HepG2 (cell line): Measurements from ENCODE around the gene MEF2B. TPM values are rescaled to one million over a fixed set of nuclear protein-coding genes. Genes with fewer than 3 reads are reported as not detected.

Source experiments
- CENPT ChIP-seq: sonication (generic); formaldehyde crosslinking; IDR thresholded peaks from 2 replicates; pipeline ENCODE4 v1.8.0; 2022; ENCODE audit warnings: low read depth, mild to moderate bottlenecking, moderate library complexity, missing genetic modification reagents
- CREM ChIP-seq, 2 experiments: sonication (generic) in 1 of 2; formaldehyde crosslinking in 1 of 2; IDR thresholded peaks; 2 replicates each; pipeline versions ENCODE4 v1.4.0 to v1.6.1; 2016 to 2020; ENCODE audit warnings: antibody characterized with exemption in 1 of 2, mild to moderate bottlenecking in 1 of 2, missing genetic modification reagents in 1 of 2
- ERF ChIP-seq: IDR thresholded peaks from 2 replicates; pipeline ENCODE4 v1.6.1; 2018; ENCODE audit warnings: missing biosample characterization, missing genetic modification reagents
- KDM3A ChIP-seq: IDR thresholded peaks from 2 replicates; pipeline ENCODE4 v1.6.1; 2018; ENCODE audit warnings: low read depth, missing compliant biosample characterization
- NCOA2 ChIP-seq: sonication (generic); formaldehyde crosslinking; IDR thresholded peaks from 2 replicates; pipeline ENCODE4 v1.8.0; 2022; ENCODE audit warnings: inconsistent platforms
- RBM22 ChIP-seq: fragments of 200-400 bp; formaldehyde crosslinking; optimal IDR thresholded peaks from 2 replicates; pipeline ENCODE3; 2017; ENCODE audit warnings: mild to moderate bottlenecking, low read length, moderate library complexity
- SAFB2 ChIP-seq: sonication (generic); formaldehyde crosslinking; IDR thresholded peaks from 2 replicates; pipeline ENCODE4 v1.5.1; 2020; ENCODE audit warnings: missing genetic modification reagents, low read depth, mild to moderate bottlenecking, borderline replicate concordance
- TAF1 ChIP-seq: sonication (generic); formaldehyde crosslinking; IDR thresholded peaks from 2 replicates; pipeline ENCODE4 v1.4.0; 2020; ENCODE audit warnings: missing genetic modification reagents
- THAP7 ChIP-seq: sonication (generic); formaldehyde crosslinking; IDR thresholded peaks from 2 replicates; pipeline ENCODE4 v1.8.1; 2023; ENCODE audit warnings: mild to moderate bottlenecking, missing genetic modification reagents
- ZNF367 ChIP-seq: sonication (generic); formaldehyde crosslinking; IDR thresholded peaks from 2 replicates; pipeline ENCODE4 v1.4.0; 2020; ENCODE audit warnings: missing genetic modification reagents, borderline replicate concordance
- ZNF530 ChIP-seq: sonication (generic); formaldehyde crosslinking; IDR thresholded peaks from 2 replicates; pipeline ENCODE4 v1.5.0; 2020; ENCODE audit warnings: low read depth, mild to moderate bottlenecking, missing genetic modification reagents
- ZNF75D ChIP-seq: sonication (generic); formaldehyde crosslinking; IDR thresholded peaks from 2 replicates; pipeline ENCODE4 v1.8.1; 2023; ENCODE audit warnings: missing genetic modification reagents, mild to moderate bottlenecking, borderline replicate concordance
- ZSCAN21 ChIP-seq: sonication (generic); formaldehyde crosslinking; IDR thresholded peaks from 2 replicates; pipeline ENCODE4 v1.8.0; 2022; ENCODE audit warnings: mild to moderate bottlenecking, missing genetic modification reagents, moderate library complexity, borderline replicate concordance
- polyA plus RNA-seq, 8 experiments: library from polyadenylated mRNA; depleted of rRNA in 3 of 8; stranded (reverse) in 7 of 8; unstranded in 1 of 8; fragments of >200 nt; fragmentation: Illumina TruSeq in 4 of 8; extraction: Trizol in 4 of 8; gene quantifications; 2 replicates each; pipeline versions ENCODE4 v1.2.1 to v1.2.3, GENCODE V29; 2011 to 2016; ENCODE audit warnings: low read depth in 4 of 8, missing spikeins in 1 of 8, mixed read lengths in 1 of 8; ENCODE audit not compliant: insufficient read depth in 1 of 8
- total RNA-seq, 5 experiments: library from RNA; depleted of rRNA; stranded (reverse); fragments of >200 nt; fragmentation: Illumina TruSeq; extraction: Trizol; gene quantifications; 2 replicates each; pipeline ENCODE4 v1.2.3, GENCODE V29; 2016; ENCODE audit warnings: low read depth in 1 of 5
- TF ChIP-seq, protein P1 (sequence below): sonication (generic); formaldehyde crosslinking; IDR thresholded peaks from 2 replicates; pipeline ENCODE4 v1.4.0; 2020; ENCODE audit warnings: missing genetic modification reagents, borderline replicate concordance
- TF ChIP-seq, protein P2 (sequence below): sonication (generic); formaldehyde crosslinking; IDR thresholded peaks from 2 replicates; pipeline ENCODE4 v1.9.0; 2021; ENCODE audit warnings: missing genetic modification reagents, borderline replicate concordance
- TF ChIP-seq, protein P3 (sequence below): sonication (generic); formaldehyde crosslinking; IDR thresholded peaks from 2 replicates; pipeline ENCODE4 v1.4.0; 2020; ENCODE audit warnings: mild to moderate bottlenecking, missing genetic modification reagents, borderline replicate concordance

MEF2B gene
- total and polyA plus RNA-seq, 2 of the 13 experiments (the other 11 are each of a cell fraction or from before 2014, with no cell fraction given) = 1.2 to 1.7 TPM

- TF ChIP-seq ZNF530 (CRISPR knock-in tag) = no peak
- no peak for TF ChIP-seq CENPT (CRISPR knock-in tag)
- TF ChIP-seq, protein P1, sequence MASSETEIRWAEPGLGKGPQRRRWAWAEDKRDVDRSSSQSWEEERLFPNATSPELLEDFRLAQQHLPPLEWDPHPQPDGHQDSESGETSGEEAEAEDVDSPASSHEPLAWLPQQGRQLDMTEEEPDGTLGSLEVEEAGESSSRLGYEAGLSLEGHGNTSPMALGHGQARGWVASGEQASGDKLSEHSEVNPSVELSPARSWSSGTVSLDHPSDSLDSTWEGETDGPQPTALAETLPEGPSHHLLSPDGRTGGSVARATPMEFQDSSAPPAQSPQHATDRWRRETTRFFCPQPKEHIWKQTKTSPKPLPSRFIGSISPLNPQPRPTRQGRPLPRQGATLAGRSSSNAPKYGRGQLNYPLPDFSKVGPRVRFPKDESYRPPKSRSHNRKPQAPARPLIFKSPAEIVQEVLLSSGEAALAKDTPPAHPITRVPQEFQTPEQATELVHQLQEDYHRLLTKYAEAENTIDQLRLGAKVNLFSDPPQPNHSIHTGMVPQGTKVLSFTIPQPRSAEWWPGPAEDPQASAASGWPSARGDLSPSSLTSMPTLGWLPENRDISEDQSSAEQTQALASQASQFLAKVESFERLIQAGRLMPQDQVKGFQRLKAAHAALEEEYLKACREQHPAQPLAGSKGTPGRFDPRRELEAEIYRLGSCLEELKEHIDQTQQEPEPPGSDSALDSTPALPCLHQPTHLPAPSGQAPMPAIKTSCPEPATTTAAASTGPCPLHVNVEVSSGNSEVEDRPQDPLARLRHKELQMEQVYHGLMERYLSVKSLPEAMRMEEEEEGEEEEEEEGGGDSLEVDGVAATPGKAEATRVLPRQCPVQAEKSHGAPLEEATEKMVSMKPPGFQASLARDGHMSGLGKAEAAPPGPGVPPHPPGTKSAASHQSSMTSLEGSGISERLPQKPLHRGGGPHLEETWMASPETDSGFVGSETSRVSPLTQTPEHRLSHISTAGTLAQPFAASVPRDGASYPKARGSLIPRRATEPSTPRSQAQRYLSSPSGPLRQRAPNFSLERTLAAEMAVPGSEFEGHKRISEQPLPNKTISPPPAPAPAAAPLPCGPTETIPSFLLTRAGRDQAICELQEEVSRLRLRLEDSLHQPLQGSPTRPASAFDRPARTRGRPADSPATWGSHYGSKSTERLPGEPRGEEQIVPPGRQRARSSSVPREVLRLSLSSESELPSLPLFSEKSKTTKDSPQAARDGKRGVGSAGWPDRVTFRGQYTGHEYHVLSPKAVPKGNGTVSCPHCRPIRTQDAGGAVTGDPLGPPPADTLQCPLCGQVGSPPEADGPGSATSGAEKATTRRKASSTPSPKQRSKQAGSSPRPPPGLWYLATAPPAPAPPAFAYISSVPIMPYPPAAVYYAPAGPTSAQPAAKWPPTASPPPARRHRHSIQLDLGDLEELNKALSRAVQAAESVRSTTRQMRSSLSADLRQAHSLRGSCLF = no peak
- peak; percentile 90 for TF ChIP-seq CREM (IDR thresholded peaks at IDR 0.05)
- no peak for TF ChIP-seq CREM (CRISPR knock-in tag; IDR thresholded peaks at IDR 0.05)
- TF ChIP-seq, protein P2, sequence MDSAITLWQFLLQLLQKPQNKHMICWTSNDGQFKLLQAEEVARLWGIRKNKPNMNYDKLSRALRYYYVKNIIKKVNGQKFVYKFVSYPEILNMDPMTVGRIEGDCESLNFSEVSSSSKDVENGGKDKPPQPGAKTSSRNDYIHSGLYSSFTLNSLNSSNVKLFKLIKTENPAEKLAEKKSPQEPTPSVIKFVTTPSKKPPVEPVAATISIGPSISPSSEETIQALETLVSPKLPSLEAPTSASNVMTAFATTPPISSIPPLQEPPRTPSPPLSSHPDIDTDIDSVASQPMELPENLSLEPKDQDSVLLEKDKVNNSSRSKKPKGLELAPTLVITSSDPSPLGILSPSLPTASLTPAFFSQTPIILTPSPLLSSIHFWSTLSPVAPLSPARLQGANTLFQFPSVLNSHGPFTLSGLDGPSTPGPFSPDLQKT = no peak
- peak; percentile 92 for TF ChIP-seq NCOA2 (CRISPR knock-in tag)
- no peak for TF ChIP-seq RBM22
- no peak for TF ChIP-seq ZNF75D (CRISPR knock-in tag)
- TF ChIP-seq ZSCAN21 (CRISPR knock-in tag) = peak; percentile 85; the same call in 1 of the 2 replicates
- TF ChIP-seq ERF (CRISPR knock-in tag) = no peak
- TF ChIP-seq ZNF367 (CRISPR knock-in tag) = no peak
- TF ChIP-seq, protein P3, sequence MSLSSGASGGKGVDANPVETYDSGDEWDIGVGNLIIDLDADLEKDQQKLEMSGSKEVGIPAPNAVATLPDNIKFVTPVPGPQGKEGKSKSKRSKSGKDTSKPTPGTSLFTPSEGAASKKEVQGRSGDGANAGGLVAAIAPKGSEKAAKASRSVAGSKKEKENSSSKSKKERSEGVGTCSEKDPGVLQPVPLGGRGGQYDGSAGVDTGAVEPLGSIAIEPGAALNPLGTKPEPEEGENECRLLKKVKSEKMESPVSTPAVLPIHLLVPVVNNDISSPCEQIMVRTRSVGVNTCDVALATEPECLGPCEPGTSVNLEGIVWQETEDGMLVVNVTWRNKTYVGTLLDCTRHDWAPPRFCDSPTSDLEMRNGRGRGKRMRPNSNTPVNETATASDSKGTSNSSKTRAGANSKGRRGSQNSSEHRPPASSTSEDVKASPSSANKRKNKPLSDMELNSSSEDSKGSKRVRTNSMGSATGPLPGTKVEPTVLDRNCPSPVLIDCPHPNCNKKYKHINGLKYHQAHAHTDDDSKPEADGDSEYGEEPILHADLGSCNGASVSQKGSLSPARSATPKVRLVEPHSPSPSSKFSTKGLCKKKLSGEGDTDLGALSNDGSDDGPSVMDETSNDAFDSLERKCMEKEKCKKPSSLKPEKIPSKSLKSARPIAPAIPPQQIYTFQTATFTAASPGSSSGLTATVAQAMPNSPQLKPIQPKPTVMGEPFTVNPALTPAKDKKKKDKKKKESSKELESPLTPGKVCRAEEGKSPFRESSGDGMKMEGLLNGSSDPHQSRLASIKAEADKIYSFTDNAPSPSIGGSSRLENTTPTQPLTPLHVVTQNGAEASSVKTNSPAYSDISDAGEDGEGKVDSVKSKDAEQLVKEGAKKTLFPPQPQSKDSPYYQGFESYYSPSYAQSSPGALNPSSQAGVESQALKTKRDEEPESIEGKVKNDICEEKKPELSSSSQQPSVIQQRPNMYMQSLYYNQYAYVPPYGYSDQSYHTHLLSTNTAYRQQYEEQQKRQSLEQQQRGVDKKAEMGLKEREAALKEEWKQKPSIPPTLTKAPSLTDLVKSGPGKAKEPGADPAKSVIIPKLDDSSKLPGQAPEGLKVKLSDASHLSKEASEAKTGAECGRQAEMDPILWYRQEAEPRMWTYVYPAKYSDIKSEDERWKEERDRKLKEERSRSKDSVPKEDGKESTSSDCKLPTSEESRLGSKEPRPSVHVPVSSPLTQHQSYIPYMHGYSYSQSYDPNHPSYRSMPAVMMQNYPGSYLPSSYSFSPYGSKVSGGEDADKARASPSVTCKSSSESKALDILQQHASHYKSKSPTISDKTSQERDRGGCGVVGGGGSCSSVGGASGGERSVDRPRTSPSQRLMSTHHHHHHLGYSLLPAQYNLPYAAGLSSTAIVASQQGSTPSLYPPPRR (CRISPR knock-in tag) = peak; percentile 83; the same call in 1 of the 2 replicates
- TF ChIP-seq KDM3A (CRISPR knock-in tag) = peak; percentile 96
- TF ChIP-seq SAFB2 (CRISPR knock-in tag) = peak; percentile 98
- TF ChIP-seq TAF1 (CRISPR knock-in tag) = peak; percentile 23; the same call in 1 of the 2 replicates
- no peak for TF ChIP-seq THAP7 (CRISPR knock-in tag)
Observed at GRCh38 chr19:19096641-19097627, 73.1 kb downstream of the MEF2B start (continued).
